ENCODE measurements around the gene FBXW5.

The FBXW5 gene

DNA sequence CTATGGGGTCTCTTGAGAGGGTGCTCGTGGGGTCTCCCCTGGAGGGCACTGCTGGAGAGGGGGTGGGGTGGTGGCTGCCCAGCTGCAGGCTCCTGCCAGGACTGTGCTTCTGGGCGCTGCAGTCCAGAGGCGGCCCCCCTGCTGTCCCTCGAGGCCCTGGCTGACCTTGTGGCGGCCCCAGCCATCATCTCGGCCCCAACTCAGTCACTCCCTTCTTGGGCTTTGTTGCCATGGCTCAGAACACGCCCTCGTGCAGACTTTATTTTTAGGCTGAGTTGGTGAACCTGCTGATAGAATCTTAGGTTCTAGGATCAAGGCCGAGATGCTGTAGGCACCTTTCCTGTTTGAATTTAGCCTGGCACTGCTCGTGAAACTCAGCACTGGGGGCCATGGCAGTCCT, 22.8 kb downstream of the FBXW5 start:
- Histone ChIP-seq H3K4me1 (ENCODE audit: low read depth, poor library complexity, severe bottlenecking) (no peaks in the 10 kb centered on the region), H2AFZ (ENCODE audit: low read depth) (no peak overlapping the region), H4K20me1 (ENCODE audit: insufficient read depth) (no peaks in the 10 kb centered on the region), H3K27ac (no peak overlapping the region), H3K79me2 (ENCODE audit: insufficient read depth, low read depth) (no peaks in the 10 kb centered on the region), H3K36me3 (ENCODE audit: insufficient read depth) (peaks cover 14% of the 10 kb centered on the region; the same call in 1 of the 2 replicates), H3K27me3 (ENCODE audit: insufficient read depth, low read depth) (no peaks in the 10 kb centered on the region), H3K9ac (no peak overlapping the region), H3K4me2 (no peak overlapping the region), H3K4me3 (IDR thresholded peaks at IDR 0.05; ENCODE audit: insufficient read depth, low read depth, low read length) (no peak overlapping the region)
- TF ChIP-seq, protein P1, sequence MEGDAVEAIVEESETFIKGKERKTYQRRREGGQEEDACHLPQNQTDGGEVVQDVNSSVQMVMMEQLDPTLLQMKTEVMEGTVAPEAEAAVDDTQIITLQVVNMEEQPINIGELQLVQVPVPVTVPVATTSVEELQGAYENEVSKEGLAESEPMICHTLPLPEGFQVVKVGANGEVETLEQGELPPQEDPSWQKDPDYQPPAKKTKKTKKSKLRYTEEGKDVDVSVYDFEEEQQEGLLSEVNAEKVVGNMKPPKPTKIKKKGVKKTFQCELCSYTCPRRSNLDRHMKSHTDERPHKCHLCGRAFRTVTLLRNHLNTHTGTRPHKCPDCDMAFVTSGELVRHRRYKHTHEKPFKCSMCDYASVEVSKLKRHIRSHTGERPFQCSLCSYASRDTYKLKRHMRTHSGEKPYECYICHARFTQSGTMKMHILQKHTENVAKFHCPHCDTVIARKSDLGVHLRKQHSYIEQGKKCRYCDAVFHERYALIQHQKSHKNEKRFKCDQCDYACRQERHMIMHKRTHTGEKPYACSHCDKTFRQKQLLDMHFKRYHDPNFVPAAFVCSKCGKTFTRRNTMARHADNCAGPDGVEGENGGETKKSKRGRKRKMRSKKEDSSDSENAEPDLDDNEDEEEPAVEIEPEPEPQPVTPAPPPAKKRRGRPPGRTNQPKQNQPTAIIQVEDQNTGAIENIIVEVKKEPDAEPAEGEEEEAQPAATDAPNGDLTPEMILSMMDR (conservative IDR thresholded peaks at IDR 0.05; ENCODE audit: low read depth, low read length) = no peak

DNA sequence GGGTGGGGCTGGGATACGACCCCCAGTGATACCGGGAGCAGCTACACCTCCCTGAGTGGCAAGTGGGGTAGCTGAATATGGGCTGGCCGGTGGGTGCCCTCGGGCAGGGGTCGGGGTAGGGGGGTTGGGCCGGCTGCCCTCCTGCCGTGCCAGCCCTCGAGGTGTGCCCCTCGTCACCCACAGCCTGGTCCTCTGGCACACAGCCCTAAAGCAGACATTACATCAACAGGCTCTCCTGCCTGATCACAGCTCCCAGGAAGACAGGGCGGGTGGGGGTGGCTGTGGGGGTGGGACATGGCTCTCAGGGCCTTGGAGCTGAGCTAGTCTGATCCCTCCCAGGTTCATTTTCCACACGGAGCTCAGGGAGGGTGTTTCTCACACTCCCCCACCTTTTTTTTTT, 23.2 kb downstream of the FBXW5 start:
- Histone ChIP-seq H4K20me1 (ENCODE audit: insufficient read depth) (no peaks in the 10 kb centered on the region), H3K4me3 (IDR thresholded peaks at IDR 0.05; ENCODE audit: insufficient read depth, low read depth, low read length) (no peak overlapping the region), H3K79me2 (ENCODE audit: insufficient read depth, low read depth) (no peaks in the 10 kb centered on the region), H3K36me3 (ENCODE audit: insufficient read depth) (peaks cover 14% of the 10 kb centered on the region; the same call in 1 of the 2 replicates), H3K4me2 (no peak overlapping the region), H3K4me1 (ENCODE audit: low read depth, poor library complexity, severe bottlenecking) (no peaks in the 10 kb centered on the region), H2AFZ (ENCODE audit: low read depth) (no peak overlapping the region), H3K27ac (no peak overlapping the region), H3K27me3 (ENCODE audit: insufficient read depth, low read depth) (no peaks in the 10 kb centered on the region), H3K9ac (no peak overlapping the region)
- TF ChIP-seq, protein P1 (conservative IDR thresholded peaks at IDR 0.05; ENCODE audit: low read depth, low read length) = no peak

DNA sequence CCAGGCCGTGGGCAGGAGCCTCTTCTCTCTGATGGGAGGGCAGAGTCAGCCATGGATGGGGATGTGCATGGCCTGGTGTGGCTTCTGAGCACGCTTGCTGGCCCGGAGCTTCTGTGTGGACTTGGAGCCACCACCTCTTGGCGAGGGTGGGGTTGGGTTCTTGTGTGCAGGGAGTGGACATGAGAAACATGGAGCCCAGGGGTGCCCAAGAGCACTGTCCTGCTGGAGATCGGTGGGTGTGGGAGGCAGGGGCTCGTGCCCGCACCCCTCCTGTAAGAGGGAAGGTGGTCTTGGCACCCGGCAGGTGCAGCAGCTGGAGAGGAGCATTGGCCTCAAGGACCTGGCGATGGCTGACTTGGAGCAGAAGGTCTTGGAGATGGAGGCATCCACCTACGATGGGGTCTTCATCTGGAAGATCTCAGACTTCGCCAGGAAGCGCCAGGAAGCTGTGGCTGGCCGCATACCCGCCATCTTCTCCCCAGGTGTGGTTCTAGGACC, 23.8 kb downstream of the FBXW5 start:
- Histone ChIP-seq H3K4me1 (ENCODE audit: low read depth, poor library complexity, severe bottlenecking) (no peaks in the 10 kb centered on the region), H2AFZ (ENCODE audit: low read depth) (no peak overlapping the region), H3K79me2 (ENCODE audit: insufficient read depth, low read depth) (no peaks in the 10 kb centered on the region), H3K9ac (no peak overlapping the region), H3K4me3 (IDR thresholded peaks at IDR 0.05; ENCODE audit: insufficient read depth, low read depth, low read length) (no peak overlapping the region), H3K36me3 (ENCODE audit: insufficient read depth) (peaks cover 14% of the 10 kb centered on the region; the same call in 1 of the 2 replicates), H3K27me3 (ENCODE audit: insufficient read depth, low read depth) (no peaks in the 10 kb centered on the region), H4K20me1 (ENCODE audit: insufficient read depth) (no peaks in the 10 kb centered on the region), H3K4me2 (no peak overlapping the region), H3K27ac (no peak overlapping the region)
- TF ChIP-seq, protein P1 (conservative IDR thresholded peaks at IDR 0.05; ENCODE audit: low read depth, low read length) = no peak

DNA sequence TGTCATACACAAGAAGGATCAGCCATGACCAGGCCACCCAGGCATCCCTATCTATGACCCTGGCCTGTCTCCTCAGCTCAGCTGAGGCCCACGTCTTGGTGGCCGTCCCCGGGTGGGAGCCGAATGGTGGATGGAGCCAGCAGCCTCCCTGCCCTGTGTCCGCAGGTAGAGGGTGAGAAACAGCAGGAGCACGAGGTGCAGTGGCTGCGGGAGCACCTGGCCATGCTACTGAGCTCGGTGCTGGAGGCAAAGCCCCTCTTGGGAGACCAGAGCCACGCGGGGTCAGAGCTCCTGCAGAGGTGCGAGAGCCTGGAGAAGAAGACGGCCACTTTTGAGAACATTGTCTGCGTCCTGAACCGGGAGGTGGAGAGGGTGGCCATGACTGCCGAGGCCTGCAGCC, 24.5 kb downstream of the FBXW5 start:
- TF ChIP-seq, protein P1 (conservative IDR thresholded peaks at IDR 0.05; ENCODE audit: low read depth, low read length) = no peak
- Histone ChIP-seq H3K79me2 (ENCODE audit: insufficient read depth, low read depth) (no peaks in the 10 kb centered on the region), H3K9ac (no peak overlapping the region), H3K36me3 (ENCODE audit: insufficient read depth) (peaks cover 14% of the 10 kb centered on the region; the same call in 1 of the 2 replicates), H3K4me3 (IDR thresholded peaks at IDR 0.05; ENCODE audit: insufficient read depth, low read depth, low read length) (no peak overlapping the region), H3K27ac (no peak overlapping the region), H3K27me3 (ENCODE audit: insufficient read depth, low read depth) (no peaks in the 10 kb centered on the region), H3K4me2 (no peak overlapping the region), H2AFZ (ENCODE audit: low read depth) (no peak overlapping the region), H4K20me1 (ENCODE audit: insufficient read depth) (no peaks in the 10 kb centered on the region), H3K4me1 (ENCODE audit: low read depth, poor library complexity, severe bottlenecking) (no peaks in the 10 kb centered on the region)

Data from KMS-11 (cell line).